HG03139 (cell line): ENCODE results near the gene STAG1.
"Not testable (repeated sequence)": the region's sequence is repeated elsewhere in the genome, so short reads cannot be mapped to it uniquely, and the experiment has no call there.

Experiments used
- ATAC-seq: cut with Tn5 transposase; IDR thresholded peaks from one replicate; pipeline ENCODE4 v1.9.1; 2021; ENCODE audit not compliant: unreplicated experiment

The STAG1 gene

GRCh38 chr3:136336329-136337100 lies 415.7 kb downstream of the STAG1 start:
- ATAC-seq, result no peak

DNA sequence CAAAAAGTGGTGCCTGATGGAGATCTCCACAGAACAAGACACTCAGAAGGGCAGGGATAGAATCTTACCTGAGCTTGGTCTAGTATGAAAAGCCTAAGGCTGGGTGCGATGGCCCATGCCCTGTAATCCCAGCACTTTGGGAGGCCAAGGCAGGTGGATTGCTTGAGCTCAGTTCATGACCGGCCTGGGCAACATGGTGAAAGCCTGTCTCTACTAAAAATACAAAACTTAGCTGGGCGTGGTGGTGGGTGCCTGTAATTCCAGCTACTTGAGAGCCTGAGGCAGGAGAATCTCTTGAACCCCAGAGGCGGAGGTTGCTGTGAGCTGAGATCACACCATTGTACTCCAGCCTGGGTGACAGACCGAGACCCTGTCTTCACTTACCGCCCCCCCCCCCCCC lies 417.5 kb downstream of the STAG1 start:
- ATAC-seq, result not testable (repeated sequence)

DNA sequence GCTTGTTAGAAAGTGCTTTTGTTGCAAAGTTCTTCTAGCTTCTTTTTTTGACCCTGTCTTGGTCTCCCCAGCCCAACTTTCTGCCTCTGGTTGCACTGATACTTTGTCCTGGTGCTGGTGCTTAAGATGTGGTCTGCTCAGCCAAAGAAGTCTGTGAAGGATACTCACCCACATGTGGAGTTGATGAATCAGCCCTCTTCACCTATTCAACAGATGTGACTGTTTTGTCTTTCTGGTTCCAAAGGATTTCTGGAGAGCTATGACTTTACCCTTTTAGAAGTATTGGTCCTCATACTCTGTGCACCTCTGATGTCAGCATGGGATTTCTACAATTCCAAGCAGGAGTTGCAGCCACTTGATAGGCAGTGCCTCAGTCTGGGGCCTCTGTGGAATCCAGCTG lies 418.0 kb downstream of the STAG1 start:
- no peak for ATAC-seq

DNA sequence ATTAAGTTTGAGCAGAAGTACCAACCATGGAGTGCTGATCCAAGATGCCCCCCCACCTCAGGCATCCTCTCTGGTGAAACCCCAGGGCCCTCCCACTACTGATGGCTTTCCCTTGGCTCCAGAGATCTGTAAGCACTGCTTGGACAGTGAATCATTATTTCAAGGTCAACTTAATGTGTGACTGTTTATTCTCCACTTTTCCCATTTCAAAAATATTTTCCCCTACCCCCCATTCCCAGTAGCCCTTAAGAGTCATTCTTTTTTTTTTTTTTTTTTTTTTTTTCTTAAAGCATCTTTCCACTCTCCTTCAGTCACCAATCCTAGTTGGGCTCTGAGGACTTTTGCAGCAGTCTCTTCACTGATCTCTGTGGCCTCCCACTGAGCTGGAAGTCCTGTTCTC lies 419.4 kb downstream of the STAG1 start:
- ATAC-seq, result no peak

- no peak for ATAC-seq
Observed at GRCh38 chr3:136332302-136332701, 419.9 kb downstream of the STAG1 start.

DNA sequence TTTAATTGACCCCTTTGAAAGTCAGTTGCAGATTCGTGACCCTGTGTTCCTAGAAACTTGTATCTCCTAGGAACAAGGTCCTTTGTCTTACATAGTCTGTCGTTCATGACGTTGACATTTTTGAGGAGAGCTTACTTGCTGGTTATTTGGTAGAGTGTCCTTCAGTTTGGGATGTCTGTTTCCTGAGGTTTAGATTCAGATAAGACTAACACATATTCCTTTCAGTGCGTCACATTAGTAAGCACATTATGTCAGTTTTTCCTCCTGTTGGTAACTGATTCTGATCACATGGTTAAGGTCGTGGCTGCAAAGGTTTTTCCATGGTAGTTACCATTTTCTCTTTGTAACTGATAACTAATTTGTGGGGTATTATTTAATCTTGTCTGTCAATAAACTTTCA lies 421.3 kb downstream of the STAG1 start:
- no peak for ATAC-seq

DNA sequence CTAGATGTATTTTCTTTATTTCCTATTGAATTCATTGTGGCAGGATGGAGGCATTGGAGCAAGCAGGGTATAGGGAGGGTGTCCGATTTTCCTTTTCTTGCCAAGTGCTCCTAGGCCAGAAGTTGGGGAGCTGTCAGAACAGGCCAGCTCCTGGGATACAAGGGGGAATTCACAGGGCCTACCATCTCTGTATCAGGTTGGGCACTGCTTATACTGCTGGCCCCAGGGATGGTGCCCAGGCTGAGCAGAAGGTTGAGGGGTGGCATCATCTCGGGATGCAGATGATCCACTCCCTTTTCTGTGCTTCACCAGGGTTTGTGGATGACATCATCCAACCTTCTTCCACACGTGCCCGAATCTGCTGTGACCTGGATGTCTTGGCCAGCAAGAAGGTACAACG lies 422.6 kb downstream of the STAG1 start:
- no peak for ATAC-seq

DNA sequence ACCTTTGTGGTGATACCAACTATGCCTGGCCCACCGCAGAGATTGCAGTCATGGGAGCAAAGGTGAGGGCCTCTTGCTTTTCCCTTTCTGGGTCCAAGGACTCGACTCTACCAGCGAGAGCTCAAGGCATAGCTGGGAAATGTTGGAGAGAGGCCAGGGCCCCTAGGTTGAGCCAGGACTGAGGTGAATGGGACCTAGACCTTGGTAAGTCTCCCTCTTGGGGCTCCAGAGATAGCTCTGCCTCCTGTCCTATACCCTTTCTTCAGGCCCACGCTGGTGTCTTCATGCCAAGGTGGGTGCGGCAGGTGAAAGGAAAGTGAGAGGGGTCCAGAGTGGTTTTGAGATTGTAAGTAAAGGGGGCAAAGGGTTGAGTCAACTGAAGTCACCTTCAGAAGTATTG lies 424.5 kb downstream of the STAG1 start:
- no peak for ATAC-seq

DNA sequence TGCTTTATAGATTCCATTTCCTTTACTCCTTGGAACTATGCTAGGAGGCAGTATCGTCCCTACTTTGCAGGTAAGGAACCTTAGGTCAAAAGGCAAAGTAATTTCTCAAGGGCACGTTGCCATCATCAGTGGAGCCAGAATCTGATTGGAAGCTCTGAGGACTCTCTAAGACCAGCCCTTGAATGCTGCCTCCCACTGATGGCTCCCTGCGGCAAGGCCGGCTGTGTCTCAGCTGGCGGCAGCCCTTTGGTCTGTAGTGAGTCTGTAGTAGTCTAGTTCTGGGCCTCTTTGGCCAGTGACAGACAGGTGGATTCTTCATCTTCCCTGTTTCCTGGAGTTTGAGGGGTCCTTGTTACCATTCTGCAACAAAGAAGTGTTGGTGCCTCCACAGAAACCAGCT lies 425.9 kb downstream of the STAG1 start:
- no peak for ATAC-seq

GRCh38 chr3:136311968-136312367 lies 440.2 kb downstream of the STAG1 start:
- no peak for ATAC-seq

DNA sequence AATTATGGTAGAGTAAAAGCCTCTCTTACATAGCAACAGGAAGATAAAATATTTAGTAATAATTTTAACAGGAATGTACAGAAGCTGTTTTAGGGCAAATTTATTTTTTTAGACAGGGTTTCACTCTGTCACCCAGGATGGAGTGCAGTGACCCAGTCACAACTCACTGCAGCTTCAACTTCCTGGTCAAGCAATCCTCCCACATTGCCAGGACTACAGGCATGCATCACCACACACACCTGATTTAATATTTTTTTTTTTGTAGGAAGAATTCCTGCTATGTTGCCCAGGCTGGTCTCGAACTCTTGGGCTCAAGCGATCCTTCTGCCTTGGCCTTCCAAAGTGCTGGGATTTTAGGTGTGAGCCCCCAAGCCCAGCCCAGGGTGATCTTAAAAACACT lies 440.9 kb downstream of the STAG1 start:
- ATAC-seq, result no peak

DNA sequence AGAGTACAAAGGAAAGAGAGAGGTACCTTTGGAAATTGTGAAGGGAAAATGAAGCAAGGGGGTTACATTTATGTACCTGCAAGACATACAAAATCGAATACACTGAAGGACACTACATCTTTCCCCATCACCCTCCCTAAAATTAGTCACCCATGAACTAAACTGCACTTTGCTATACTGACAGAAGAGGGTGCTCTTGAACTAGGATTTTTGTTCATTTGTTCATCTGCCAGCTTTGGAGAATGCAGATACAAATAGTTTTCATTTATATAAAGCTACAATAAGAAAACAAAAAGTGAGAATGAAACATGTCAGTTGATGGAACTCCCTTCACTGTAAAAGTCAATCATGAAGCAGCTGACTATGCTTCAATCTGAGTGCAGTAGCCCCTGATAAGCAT lies 446.3 kb downstream of the STAG1 start:
- ATAC-seq, result no peak

DNA sequence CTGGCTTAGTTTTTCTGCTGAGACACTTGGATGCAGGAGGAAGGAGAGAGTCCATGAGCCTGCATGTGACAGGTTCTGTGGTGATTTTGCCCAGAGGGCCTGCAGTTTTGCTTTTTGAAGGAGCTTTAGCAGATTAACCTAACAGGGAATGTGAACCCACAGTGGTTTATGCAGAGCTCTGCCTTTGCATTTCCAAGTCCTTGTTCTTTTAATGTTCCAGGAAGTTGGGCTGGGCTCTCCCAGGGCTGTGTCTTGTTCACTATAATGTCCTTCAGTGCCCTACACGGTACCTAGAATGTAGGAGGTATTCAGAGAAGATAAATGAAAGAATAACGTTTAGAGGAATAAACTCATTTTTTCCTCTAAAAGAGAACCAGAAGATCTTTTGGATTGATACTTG lies 451.7 kb downstream of the STAG1 start:
- ATAC-seq, result no peak

- ATAC-seq, result no peak
Observed at GRCh38 chr3:136297826-136298225, 454.4 kb downstream of the STAG1 start.

DNA sequence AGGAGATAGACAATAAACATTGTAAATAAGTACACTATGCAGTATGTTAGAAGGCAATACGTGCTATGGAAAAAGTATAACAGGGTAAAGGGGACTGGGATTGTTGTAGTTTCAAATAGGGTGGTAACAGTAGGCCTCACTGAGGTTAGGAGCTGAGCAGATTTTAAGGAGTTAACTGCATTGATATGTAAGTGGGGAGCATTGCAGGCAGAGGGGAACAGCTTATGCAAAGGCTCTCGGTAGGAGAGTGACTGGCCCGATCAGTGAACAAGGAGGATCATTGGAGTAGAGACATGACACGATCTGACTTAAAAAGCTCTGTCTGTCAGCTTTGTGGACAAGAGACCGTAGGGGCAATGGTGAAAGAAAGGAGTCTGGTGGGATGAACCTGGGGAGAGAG lies 455.2 kb downstream of the STAG1 start:
- ATAC-seq, result no peak

GRCh38 chr3:136294176-136294575 lies 458.0 kb downstream of the STAG1 start:
- no peak for ATAC-seq

GRCh38 chr3:136293279-136293678 lies 458.9 kb downstream of the STAG1 start:
- ATAC-seq, result no peak

DNA sequence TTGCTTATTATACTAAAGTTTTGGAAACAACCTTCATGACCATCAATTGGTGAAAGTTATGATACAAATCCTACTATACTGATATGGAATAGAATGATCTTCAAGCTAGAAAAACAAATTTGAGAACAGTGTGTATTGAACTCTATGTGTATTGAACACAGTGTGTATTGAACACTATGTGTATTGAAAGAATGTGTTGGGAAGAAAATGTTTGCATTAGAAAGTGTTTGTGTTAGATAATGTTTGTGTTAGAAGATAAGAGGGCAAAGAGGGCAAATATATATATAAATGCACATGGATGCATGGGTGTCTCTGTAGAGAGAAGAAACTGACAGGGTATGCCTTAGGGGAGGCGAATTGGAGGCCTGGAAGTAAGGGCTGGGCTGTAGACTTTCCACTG lies 459.7 kb downstream of the STAG1 start:
- ATAC-seq, result no peak

- ATAC-seq, result no peak
Observed at GRCh38 chr3:136291302-136291701, 460.9 kb downstream of the STAG1 start.
